ENCODE results near the gene SH3D19.

DNA sequence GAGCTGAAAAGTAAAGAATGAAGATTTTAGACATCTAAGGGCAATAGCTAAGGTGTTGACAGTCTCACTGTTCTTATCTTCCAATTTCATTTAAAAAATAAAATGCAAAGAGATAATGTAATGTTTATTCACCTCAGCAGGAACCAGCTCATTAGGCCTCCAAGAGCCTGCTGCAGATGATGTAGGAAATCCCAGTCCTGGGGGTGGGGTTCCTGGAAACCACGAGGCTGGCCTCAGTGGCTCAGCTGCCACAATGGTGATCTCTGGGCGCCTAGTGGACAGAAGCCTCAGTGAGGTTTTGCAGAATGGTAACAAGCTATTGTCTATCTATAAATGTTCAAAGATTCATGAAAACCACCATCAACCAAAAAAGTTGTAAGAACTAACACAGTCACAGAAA lies 148.7 kb downstream of the SH3D19 start:
- TF ChIP-seq, protein P1, sequence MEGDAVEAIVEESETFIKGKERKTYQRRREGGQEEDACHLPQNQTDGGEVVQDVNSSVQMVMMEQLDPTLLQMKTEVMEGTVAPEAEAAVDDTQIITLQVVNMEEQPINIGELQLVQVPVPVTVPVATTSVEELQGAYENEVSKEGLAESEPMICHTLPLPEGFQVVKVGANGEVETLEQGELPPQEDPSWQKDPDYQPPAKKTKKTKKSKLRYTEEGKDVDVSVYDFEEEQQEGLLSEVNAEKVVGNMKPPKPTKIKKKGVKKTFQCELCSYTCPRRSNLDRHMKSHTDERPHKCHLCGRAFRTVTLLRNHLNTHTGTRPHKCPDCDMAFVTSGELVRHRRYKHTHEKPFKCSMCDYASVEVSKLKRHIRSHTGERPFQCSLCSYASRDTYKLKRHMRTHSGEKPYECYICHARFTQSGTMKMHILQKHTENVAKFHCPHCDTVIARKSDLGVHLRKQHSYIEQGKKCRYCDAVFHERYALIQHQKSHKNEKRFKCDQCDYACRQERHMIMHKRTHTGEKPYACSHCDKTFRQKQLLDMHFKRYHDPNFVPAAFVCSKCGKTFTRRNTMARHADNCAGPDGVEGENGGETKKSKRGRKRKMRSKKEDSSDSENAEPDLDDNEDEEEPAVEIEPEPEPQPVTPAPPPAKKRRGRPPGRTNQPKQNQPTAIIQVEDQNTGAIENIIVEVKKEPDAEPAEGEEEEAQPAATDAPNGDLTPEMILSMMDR (conservative IDR thresholded peaks at IDR 0.05; ENCODE audit: low read depth, low read length), result no peak
- no peak for TF ChIP-seq POLR2A (IDR thresholded peaks at IDR 0.05; ENCODE audit: low read depth, low read length)
- TF ChIP-seq RFX5 (IDR thresholded peaks at IDR 0.05; ENCODE audit: low read depth, low read length), result no peak
- no peak for TF ChIP-seq RAD21 (IDR thresholded peaks at IDR 0.05; ENCODE audit: low read length)
- TF ChIP-seq CEBPB (IDR thresholded peaks at IDR 0.05; ENCODE audit: low read depth, low read length), result no peak
- no peak for TF ChIP-seq MXI1 (IDR thresholded peaks at IDR 0.05; ENCODE audit: borderline replicate concordance, low read depth, low read length)
- TF ChIP-seq BHLHE40 (IDR thresholded peaks at IDR 0.05; ENCODE audit: low read depth, low read length), result no peak
- TF ChIP-seq, protein P2, sequence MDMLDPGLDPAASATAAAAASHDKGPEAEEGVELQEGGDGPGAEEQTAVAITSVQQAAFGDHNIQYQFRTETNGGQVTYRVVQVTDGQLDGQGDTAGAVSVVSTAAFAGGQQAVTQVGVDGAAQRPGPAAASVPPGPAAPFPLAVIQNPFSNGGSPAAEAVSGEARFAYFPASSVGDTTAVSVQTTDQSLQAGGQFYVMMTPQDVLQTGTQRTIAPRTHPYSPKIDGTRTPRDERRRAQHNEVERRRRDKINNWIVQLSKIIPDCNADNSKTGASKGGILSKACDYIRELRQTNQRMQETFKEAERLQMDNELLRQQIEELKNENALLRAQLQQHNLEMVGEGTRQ (IDR thresholded peaks at IDR 0.05; ENCODE audit: low read depth, low read length), result no peak
- no peak for TF ChIP-seq RCOR1 (IDR thresholded peaks at IDR 0.05; ENCODE audit: insufficient replicate concordance, low read length)
- no peak for TF ChIP-seq MAZ (IDR thresholded peaks at IDR 0.05; ENCODE audit: borderline replicate concordance, low read depth, low read length)
- no peak for TF ChIP-seq CHD1 (IDR thresholded peaks at IDR 0.05; ENCODE audit: low read depth, low read length)
